GM10847 (cell line): ENCODE data around the gene HCN2.

Experiments used
- POLR2A ChIP-seq: IDR thresholded peaks from 2 replicates; pipeline ENCODE4 v1.6.1; 2011; ENCODE audit not compliant: insufficient read length; ENCODE audit errors: extremely low read depth

The HCN2 gene

DNA sequence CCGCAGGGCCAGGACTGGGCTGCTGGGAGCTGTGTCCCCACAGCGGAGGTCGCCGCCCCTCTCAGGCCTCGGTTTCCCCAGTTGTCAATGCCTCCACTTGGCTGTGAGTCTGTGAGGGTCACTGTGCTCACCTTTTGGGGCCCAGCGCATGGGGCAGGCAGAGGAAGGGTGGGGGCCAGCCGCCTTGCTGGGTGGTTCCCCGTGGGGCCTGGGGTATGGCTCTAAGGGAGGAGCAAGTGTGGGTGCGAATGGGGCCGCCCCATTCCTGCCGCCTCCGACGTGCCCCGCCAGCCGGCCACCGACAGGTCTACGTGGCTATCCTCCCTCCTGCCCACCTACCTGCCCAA, 49.2 kb downstream of the HCN2 start:
- no peak for TF ChIP-seq POLR2A

DNA sequence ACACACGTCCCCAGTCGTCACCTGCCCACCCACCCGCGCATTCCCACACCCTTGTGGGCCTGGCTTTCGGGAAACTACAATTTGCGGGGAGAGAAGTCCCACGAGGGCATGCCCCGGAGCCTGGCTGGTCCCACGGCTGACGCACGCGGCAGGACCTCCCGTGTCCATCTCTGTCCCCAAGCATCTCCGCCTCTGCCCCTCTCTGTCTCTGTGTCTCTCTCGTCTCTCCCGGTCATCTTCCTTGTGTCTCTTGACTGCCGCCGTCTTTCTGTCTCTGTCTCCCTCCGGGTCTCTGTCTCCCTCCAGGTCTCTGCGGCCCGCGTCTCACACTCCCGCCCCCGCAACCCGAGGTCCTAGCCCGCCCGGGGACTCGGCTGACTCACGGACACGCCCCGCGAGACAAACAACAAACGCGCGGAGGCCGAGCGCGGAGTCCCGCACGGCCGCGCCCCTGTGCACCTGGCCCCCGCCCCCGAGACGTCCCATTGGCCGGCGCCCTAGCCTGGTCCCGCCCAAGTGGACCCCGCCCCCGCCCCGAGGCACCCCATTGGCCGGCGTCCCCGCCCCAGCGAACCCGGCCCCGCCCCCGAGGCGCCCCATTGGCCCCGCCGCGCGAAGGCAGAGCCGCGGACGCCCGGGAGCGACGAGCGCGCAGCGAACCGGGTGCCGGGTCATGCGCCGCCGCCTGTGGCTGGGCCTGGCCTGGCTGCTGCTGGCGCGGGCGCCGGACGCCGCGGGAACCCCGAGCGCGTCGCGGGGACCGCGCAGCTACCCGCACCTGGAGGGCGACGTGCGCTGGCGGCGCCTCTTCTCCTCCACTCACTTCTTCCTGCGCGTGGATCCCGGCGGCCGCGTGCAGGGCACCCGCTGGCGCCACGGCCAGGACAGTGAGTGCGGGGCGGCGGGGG, 49.8 kb downstream of the HCN2 start, which contains the start of gene FGF22:
FGF22 (plus strand) TSS at position 627 of the 908 bp plus-strand sequence; CDS start at position 674, 47 bp downstream.
- TF ChIP-seq POLR2A, result no peak

DNA sequence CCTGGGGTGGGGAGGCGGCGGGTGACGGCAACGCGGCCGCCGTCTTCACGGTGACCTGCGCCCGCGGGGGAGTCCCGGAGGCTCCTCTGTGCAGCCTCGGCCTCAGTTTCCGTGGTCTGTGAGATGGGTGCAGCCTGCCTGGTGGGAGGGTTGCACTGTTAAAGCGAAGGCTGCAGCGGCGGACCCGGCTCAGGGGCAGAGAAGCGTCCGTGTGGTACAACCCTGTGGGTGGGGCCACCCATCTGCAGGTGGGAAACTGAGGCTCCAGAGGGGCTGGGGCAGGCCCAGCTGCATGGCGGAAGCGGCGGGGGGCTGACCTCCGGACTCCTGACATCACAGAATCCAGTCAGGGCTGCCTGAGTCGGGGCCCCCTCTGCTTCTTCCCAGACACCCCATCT, 50.5 kb downstream of the HCN2 start:
- TF ChIP-seq POLR2A, result no peak

DNA sequence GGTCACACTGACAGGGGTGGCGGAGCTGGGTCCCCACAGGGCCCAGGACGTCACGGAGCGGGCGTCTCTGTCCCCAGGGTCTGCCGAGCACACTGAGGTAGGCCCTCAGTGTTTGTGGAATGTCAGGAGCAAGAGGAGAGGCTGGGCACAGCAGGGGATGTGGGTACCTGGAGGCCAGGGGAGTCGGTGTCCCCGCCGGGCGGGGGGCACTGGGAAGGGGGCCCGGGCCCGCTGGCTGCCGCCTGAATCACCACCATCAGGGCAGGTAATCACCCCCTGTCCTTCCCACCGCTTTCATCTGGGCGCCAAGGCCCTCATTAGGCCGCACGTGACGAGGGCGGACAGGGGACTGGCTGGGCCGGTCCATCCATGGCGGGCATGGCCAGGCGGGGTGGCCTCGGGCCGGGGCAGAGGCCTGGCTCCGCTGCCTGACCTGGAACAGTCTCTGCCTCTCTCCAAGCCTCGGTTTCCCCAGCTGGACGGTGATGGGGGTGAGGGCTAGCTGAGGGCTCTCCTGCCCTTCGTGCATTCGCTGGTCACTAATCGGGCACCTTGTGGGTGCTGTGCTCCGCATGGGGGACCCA, 51.0 kb downstream of the HCN2 start:
- TF ChIP-seq POLR2A, result no peak

DNA sequence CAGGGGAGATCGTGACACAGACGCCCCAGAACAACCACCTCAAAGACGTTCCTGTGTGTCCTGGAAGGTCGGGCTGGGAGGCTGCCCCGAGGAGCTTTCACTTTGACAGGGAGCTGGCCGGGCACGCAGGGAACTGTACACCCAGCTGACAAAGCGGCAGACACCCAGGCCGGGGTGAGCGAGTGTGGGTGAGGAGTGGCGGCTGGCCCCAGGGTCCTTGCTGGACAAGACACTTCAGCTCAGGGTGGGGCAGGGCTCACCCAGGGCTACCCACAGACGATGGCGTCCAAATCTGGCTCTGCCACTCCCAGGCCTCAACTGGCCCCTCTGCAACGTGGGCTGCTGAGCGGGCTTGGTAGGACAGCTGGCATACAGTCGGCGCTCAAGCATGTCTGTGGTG, 52.0 kb downstream of the HCN2 start:
- no peak for TF ChIP-seq POLR2A

DNA sequence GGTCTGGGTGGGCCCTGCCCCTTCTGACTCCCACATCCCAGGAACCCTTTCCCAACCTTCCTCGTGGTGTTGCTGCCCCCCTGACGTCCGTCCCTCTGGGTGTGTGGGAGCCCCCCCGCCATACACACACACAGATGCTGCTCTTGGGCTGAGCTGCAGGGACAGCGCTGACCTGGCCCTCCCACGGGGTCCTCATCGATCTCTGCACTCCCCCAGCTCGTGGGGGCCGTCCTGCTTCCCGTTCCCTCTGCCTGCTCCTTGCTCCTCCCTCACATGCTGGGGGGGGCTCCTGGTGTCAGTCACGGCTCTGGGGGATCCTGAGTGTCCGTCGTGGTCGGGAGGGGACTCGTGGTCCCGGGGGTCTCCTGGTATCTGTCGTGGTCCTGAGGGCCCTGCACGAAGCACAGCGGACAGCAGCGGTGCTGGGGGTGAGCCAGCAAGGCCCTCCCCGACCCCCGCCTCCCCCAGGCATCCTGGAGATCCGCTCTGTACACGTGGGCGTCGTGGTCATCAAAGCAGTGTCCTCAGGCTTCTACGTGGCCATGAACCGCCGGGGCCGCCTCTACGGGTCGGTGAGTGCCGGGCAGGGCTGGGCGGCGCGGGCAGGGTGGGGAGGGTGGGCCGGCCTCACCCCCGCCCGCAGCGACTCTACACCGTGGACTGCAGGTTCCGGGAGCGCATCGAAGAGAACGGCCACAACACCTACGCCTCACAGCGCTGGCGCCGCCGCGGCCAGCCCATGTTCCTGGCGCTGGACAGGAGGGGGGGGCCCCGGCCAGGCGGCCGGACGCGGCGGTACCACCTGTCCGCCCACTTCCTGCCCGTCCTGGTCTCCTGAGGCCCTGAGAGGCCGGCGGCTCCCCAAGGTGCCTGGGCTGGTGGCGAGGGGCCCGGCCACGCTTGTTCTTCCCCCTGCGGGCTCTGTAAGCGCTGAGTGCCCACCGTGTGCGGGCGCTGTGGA, 53.4 kb downstream of the HCN2 start:
- TF ChIP-seq POLR2A, result no peak

DNA sequence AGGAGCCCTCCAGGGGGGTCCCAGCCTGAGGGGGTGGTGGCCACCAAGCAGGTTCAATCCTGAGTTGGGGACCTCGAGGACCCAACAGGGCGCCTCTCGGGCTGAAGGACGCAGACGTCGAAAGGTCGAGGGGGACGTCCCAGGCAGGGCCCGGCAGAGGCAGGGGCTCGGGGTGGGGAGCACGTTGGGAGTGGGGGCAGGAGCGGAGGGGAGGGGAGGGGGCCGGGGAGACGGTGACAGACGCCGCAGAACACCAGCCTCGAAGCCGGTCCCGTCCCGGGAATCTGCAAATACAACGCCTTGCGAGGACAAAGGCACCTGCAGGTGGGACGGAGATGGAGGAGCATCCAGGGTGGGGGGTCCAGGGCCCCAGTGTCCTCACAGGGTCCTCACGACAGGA, 54.1 kb downstream of the HCN2 start:
- no peak for TF ChIP-seq POLR2A

DNA sequence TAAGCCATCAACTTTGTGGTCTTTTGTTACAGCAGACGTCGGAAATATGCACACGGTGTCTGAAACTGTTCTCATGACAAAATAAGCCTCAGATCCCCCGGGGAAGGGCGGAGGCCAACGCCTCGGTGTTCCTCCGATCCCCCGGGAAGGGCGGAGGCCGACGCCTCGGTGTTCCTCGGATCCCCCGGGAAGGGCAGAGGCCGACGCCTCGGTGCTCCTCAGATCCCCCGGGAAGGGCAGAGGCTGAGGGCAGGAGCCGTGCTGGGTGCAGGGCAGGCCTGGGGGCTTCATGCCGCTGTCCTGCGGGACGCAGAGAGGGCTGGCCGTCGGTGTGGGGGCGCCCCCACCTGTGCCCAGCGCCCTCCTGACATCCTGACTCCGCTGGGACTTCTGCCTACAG, 54.7 kb downstream of the HCN2 start:
- TF ChIP-seq POLR2A, result no peak

DNA sequence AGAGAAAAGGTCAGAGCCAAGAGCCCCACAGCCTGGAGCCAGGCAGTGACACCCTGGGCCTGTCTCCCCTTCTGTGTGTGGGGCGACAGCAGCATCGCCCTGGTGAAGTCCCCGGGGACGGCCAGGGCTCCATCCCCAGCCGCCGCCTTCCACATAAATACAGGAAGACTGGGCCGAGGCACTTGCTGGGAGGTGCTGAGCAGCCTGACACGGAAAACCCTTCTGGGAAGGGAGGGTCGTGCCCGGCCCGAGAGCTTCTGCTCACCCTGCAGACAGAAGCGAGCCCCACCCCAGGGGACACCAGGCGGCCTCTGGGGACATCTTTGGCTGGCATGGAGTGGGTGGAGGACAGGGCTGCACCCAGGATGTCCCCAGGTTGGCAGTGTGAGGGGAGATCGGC, 55.1 kb downstream of the HCN2 start:
- no peak for TF ChIP-seq POLR2A

DNA sequence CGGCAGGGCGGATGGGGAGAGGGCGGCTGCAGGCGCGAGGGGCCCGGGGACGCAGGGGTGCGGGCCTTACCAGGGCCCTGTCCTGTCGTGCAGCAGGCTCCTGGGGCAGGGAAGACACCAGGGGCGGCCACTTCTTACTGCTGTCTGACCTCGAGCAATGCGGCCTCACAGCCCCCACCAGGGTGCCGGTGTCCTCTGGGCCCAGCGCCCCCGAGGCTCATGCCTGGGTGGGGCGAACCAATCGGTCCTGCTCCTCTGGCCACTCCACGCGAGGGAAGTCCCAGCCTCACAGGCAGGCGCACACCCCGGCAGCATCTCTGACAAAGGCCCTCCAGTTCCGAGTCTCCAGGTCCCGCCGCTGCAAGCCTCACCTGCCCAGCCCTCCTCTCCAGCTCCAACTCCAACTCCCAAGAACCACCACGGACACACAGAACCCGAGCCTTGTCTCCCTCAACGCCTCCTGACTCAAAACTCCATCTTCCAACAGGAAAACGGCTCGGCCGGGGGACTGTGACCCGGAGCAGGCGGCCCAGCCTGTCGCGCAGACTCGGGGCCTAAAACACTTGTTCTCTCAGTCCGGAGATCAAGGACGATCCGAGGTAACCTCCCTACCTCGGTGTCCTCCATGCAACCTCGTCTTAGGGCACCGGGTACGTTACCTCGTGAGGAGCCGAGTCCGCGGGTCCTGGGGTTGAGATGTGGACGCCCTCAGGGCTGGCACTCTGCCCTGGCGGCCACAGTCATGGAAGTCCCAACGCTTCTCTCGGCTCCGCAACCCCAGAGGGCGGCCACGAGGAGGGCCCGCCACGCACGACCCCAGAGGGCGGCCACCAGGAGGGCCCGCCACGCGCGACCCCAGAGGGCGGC, 56.5 kb downstream of the HCN2 start:
- no peak for TF ChIP-seq POLR2A

DNA sequence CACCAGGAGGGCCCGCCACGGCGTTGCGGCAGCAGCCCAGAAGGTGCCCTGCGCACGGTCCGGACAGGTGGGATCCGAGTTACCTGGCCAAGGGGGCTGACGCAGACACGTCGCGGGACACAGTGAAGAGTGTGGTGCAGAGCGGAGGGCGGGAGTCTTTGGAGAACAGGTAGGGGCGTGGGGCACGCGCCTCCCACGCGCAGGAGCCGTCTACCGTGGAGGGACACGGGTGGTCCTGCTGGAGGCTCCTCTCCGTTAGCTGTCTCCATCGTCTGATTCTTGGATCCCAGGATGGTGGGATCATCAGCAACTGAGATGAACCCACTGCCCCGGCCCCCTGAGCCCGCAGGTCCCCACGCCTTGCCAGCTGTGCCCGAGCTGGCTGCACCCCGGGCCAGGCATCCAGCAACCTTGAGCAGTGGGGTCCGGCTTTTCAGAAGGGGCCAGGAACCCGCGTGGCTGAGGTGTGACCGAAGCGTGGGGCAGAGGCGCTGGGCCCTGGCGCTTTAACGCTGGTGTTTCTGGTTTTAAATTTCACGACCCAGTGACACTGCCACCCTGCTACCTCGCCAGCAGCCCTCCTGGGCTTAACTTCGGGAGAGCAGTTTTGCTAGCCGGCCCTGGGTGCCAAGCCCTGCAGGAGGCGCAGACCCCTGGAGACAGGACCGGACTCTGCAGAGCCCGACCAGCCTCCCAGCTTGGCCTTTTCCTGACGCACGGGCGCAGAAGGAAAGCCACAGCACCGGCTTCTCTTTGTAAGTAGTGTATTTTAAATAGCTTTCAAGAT, 57.3 kb downstream of the HCN2 start:
- TF ChIP-seq POLR2A, result no peak

DNA sequence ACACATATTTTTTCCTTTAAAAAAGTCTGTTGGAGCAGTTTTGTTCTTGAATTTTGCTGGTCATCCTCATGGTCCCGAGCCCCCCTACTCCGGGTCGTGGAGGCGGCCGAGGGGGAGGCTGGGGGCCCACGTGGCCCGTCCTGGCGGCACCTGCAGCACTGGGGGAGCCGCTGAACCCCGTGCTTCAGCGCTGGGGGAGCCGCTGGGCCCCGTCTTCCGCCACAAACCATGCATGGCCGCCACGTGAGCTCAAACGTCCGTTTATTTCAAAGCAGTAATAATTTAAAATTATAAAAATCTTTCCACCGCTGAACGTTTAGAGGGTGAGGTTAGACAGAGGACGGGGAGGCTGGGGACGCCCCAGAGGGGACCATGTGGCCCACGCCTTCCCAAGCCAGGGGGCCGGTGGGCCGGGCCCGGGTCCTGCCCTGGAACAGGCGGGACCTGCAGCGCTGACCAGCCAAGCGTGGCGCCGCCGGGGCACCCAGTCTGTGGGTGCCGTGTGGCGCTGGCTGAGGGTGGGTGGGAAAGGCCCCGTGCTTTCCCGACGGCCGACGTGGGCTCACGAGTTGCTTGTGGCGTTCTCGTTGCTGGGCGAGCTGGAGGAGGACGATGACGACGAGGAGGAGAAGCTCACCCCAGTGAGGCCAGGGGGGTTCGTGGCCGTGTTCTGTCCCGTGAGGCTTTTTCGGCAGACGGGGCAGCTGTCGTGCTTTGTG, 58.0 kb downstream of the HCN2 start:
- TF ChIP-seq POLR2A, result no peak

GRCh38 chr19:648305-648704, 58.6 kb downstream of the HCN2 start:
- no peak for TF ChIP-seq POLR2A
